ENCODE measurements around the gene PUDP. TPM values are rescaled to one million over a fixed set of nuclear protein-coding genes. Genes with fewer than 3 reads are reported as not detected.

The PUDP gene
- 22.1 to 30.0 TPM (median 23.6 TPM) in 5 replicates for total RNA-seq (2022; extraction: Qiagen RNA extraction)

GRCh38 chrX:7147978-7148854 lies at the start of gene PUDP:
Gene PUDP, minus strand, starts transcription at chrX:7148153. Its CDS starts 40 bp downstream, at chrX:7148113.

DNA sequence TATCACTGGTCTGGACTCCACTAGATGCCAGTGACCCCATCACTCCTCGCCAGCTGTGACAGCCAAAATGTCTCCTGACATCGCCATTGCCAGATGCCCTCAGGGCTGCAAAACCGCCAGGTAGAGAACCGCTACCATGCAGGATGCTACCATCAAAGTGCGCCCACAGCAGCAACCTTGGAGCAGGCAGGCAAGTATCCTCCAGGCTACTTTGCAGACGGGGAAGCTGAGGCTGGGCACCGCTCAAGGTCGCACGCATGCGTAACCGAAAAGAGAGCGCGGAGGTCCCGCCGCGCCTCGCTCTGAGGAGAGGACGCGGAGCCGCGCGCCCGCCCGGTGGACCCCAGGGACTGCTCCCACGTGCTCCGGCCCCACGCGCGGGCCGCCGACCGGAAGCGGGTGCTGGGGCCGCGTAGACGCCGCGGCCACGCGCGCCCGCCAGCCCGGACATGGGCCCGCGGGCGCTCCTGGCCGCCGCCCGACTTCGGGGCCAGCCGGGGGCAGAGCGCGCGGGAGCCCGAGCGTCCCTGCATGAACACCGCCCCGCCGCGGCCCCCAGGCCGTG lies 458 bp downstream of the PUDP start, which contains the start of gene STS:
Gene STS (plus strand): TSS at position 300 of the 565 bp plus-strand sequence. CDS start 105,488 bp downstream, outside the sequence.

Other genes with a start within 250 kb of the PUDP start
- 1.9 to 2.4 TPM (median 1.9 TPM) in 5 replicates for gene STS, start 441 bp downstream of the PUDP start, total RNA-seq (2022; extraction: Qiagen RNA extraction)

Measured in A549 treated with Hydrocortisone at 1 μM for 4 hours (cell line).